Stimulated activated CD8-positive, alpha-beta memory T cell treated with anti-CD3 and anti-CD28 coated beads, Interleukin-15, amount 100 ng/mL, for 24 hours (primary cell): Measurements from ENCODE around the gene TRAPPC3.

Source experiments
- DNase-seq: peaks from one replicate; pipeline ENCODE4 v3.0.0-alpha.2; 2020; ENCODE audit warnings: low read depth

TRAPPC3 gene

DNA sequence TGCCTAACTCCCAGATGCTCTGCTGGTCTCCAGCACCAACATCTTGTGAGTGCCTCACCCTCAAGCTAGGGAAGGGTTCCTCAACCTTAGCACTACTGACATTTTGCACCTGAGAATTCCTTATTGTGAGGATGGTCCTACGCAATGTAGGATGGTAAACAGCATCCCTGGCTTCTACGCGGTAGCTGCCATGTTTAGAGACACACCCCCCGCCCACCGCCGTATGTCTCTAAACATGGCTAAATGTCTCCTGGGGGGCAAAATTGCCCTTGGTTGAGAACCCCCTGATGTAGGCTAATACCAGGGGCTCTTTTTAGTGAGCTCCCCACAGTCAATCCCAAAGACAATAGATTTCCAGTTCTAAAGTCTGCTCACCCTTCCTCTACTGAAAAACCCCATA, 4.2 kb upstream of the TRAPPC3 start:
- DNase-seq: no peak

DNA sequence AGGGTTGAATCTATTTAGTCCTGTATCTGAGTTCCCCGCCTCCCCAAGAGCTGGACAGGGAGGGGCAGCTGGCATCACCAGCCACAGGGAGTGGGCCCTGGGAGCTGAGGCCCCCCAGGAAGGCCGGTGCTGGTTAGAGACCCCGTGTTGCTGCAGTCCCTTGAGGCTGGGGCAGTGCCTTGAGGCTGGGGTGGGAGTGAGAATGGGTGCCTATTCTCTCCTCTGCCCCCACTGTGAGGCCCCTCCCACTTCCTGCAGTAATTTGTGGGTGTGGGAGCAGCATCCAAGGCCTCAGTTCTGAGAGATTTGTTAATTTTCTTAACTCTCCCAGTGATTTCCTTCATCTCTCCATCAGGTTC, 2.5 kb upstream of the TRAPPC3 start:
- DNase-seq: no peak

DNA sequence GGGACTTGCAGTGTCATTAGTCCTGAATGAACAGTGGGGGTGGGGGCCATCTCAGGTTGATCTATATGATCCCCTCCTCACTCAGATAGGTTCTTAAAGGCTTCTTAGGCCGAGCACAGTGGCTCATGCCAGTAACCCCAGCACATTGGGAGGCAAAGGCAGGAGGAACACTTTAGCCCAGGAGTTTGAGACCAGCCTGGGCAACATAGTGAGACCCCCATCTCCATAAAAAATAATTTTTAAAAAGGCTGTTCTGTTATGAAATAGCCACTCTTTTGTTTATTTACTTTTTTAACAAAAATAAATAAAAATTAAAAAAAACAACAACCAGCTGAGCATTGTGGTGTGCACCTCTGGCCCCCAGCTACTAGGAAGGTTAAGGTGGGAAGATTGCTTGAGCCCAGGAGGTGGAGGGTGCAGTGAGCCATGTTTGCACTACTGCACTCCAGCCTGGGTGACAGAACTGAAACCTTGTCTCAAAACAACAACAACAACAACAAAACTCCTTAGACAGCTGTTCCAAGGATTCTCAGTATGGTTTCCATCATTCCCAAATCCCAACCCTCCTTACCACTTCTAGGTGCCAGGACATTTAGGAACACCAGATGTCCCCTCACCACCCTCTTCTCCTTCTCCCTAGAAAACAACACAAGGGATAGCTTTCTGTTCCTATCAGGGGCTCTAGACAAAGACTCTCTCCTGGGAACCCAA, 2.0 kb upstream of the TRAPPC3 start:
- no peak for DNase-seq

DNA sequence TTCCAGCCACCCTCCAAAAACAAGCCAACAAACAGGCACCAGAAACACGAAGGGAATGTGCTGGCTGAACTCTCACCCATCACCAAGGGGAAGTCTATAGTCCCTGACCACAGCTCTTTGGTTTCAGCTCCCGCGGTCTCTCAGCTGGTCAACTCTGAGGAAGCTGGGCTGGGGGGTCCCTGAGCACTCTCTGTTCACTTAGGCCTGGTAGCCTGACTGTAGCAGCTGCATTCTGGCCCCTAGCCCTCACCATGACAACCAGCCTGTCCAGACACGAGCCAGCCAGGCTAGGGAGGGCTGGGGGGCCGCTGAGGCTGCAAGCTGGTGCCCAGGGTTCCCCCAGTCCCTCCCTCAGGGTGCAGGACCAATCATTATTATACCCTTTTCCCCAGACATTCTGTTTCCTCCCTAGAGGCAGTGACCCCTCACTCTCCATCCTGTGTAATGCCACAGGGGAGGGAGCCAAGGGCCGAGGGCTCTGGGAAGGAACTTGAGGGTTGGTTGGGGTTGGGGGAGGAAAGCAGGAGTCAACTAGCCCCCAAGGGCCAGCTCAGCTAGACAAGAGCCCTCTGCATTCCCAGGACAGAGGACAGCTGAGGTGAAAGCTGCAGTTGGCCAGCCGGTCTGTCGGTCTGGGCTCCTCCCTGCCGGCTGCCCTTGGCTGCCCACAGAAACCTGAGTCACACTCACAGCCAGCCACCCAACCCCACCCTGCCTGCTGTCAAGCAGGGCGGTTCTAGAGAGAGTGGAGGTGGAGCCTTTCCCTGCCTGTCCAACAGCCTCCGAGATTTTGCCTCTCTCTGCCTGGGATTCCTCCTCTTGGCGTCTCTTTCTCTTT, 1.2 kb upstream of the TRAPPC3 start:
- DNase-seq: no peak

DNA sequence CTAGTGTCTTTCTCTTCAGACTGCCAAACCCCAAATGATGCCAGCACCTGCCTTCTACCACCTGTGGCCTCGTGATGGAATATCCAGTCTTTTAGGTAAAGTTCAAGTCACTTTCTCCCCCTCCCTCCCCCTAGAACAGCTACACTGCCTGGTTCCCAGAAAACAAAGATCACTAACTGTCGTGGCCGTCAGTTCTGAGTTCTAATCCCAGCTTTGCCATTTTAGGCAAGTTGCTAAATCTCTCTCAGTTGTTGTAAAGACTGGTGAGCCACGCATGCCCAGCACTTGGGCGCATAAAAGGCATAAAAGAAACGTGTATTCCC, 648 bp upstream of the TRAPPC3 start:
- no peak for DNase-seq

DNA sequence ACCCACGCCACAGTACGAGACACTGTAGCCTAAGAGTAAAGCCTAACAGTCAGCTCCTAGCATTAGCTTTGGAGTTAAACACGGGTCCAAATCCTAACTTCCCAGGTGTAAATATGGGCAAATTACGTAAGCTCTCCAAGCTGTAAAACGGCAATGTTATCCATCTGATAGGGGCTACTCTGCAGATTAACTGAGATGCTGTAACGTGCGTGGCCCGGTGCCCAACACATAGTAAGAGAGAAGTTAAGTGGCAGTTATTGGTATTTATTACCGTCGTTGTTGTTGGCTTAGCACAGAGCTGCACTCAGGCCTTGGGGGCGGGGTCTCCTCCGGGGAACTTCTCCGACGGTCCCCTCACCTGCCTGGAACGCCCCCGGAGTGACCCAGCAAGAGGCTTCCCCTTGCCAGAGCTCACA, 457 bp downstream of the TRAPPC3 start:
- DNase-seq: no peak

DNA sequence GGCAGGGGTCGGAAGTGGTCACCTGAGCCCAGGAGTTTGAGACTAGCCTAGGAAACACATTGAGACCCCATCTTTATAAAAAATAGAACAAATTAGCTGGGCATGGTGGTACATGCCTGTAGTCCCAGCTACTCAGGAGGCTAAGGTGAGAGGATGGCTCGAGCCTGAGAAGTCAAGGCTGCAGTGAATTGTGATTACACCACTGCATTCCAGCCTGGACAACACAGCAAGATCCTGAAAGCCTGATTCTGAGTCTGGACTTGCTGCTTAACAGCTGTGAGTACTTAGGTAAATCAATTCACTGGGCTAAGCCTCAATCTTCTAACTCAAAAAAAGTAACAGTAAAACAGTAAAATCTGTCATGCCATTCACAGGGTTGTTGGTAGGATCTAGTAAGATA, 4.9 kb downstream of the TRAPPC3 start:
- DNase-seq: no peak

DNA sequence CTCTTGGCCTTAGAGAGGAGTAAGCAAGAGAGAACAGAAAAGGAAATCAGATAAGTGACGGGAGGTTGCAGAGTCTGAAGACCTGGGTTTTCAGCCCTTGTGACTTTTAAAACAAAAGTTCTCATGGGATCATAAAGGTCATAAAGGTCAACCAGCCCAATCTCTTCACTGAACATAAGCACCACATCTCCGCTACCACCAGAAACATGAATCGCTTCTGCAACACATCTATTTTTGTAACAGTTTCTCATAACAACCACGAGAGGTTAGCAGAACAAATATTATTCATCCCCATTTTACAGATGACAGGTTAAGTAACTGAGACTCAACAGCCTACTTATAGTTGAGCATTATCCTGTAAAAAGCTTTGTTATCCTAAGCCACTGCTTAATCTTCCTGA, 5.9 kb downstream of the TRAPPC3 start:
- no peak for DNase-seq

DNA sequence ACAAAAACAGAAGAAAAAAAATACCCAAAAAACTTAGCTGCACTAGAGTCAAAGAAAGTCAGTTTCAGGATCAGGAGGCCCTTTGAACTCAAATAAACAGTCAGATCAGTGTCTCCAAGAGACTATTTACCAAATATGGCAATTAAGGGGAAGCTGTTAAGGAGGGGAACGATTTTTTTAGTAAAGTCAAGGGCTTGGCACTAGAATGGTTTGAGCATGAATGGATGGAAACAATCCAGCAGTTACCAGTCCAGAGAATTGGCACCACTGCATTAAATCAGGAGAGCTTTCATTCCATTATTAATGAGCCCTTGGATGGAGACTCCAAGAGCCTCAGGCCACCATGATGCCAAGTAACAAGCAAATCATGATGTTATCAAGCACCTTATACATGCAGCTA, 7.2 kb downstream of the TRAPPC3 start:
- no peak for DNase-seq

DNA sequence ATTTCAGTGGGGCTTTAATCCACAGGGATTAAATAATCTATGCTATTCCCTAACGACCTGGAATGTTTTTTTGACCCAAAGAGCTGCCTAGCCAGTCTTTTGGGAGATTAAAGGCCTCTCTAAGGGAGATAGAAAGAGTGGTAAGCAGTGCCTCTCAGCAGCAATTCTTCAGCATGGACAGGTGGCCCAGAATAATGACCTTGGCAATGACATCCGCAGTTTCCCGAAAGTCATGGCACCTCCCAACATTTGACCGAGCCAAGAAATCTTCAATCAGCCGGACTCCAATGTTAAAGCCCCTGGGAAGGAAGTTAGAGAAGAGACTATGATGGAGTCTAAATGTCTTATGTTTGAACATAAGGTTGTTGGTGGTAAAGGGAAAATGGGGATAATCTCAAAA, 9.8 kb downstream of the TRAPPC3 start:
- DNase-seq: no peak

DNA sequence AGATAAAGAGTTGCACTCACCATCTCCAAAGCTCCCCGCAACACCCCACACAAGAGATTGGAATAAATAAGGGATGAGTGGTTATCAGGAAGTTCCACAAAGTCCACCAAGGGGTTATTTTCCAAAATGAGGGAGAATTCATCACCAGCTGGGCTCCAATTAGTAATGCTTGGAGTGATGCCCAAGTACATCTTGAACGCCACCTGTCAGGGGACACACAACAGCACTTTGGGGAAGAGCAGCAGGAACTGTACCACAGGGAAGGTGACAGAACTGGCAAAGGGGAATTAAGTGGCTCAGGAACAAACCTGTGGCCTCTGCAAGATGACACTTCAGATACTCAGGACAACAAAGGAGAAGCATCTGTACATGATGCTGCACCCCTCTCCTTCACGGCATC, 11.5 kb downstream of the TRAPPC3 start:
- DNase-seq: no peak

DNA sequence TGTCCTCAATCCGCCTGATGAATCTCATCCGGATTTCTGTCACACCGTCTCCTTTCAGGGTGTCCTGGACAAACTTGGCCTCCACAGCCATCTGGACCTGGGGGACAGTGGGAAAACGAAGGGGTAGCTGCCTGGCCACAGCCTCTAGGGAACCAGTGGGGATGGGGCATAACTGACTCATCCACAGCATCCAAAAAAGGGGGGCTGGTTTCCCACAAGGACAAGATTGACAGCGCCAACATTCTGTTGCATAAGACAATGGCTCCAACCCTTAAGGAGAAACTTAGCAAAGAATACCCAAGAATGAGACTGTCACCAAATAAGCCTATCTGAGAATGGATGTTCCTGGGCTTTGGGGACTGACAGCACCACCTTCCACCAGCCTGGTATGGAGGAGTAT, 12.1 kb downstream of the TRAPPC3 start:
- no peak for DNase-seq

DNA sequence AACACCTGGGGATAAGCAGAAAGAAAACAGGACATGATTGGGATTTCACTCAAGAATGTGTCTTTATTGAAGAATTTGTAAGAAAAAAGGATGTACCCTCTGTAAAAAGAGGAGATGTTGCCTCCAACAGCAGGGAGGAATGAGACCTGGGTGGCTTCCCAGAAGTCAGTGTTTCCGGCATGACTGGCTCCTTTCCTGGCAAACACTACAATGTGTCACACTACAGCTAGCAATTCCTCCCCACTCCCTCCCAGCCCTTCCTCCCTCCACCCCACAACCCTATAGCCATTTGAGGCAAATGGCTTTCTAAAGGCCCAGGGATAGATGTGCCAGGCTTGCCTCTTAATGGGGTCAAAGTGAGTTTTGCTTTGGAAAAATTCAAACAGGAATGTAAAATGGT, 12.8 kb downstream of the TRAPPC3 start:
- no peak for DNase-seq

DNA sequence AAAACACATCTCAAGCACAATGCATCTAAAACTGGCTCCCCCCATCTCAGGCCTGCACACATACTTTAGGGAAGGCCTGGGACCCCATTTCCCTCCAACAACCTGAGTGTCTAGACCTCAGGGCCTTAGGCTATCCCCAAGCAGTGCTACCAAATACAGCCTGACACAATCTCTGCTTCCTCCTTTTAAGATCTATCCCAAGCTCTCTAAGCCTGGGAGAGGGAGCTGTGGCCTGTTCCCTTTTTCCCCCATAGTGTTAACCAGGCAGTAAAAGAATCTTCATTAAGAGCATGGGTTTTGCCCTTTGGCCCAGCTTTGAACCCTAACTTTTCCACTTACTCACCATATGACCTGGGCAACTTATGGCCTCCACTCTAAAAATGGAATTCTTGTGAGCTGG, 13.5 kb downstream of the TRAPPC3 start:
- no peak for DNase-seq

DNA sequence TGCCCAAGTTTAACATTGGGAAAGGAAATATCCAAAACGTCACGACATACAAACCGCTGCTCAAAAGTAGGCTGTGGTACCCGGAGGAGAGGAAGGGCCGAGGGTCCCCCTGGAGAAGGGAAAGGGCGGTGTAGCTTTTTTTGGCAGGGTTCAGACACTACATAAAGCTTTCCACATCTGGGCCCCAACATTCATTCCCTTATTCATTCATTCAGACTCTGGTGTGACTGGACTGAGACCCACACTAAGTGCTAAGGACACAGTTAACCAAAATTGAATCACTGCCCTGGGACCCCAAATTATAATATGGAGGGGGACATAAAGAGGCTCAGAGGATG, 14.0 kb downstream of the TRAPPC3 start:
- no peak for DNase-seq

DNA sequence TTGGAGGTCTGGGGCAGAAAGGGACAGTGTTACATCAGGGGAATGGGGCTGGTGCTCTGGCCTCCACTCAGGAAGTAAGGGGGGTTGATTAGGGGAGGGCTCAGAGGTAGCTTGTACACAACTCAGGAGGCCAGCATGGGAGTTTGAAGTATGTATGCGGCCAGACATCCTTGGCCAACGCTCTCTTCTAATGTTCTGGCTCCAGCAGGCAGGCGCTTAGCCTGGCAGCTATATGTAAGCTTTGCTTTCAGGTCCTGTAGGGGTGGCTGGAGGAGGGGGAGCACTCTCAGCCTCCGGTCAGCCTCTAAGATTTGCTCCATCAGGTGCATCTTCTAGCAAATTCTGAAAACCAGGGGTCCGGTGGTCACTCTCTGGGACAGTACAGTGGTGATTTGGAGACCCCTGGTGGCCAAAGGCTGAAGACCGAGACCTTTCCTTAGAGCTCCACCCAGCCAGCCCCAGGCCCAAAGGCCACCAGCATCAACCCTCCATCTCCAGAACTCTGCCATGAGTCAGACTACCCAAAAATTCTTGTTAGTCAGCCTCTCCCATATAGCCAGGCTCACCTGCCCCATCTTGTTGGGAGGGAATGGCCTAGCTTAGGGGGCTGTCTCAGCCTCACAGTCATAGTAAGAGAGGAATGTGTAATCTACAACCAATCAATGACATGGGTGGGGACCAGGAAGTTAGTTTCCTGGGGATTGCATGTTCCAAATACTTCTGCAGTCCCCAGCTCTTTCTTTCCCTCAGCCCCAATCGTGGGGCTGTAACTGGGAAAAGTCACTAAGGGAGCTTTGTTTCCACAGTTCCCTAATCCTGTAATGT, 14.6 kb downstream of the TRAPPC3 start:
- DNase-seq: no peak

DNA sequence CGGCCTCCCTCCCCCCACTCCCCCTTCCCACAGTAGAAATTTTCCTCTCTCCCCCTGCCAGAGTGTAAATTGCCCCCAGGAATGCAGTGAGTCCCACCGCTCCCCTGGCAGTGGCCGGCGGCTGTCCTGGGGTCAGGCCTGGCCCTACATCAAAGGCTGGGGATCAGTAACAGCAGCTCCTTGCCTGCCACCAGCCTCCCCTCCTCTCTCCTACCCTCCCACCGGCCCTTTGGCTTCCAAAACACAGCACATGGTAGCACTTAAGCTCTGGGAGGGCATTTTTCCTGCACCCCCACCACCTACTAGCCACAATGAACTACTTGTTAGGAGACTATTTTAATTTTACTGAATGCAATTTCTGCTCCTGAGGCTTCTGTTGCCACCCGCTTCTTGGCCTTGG, 15.3 kb downstream of the TRAPPC3 start:
- DNase-seq: no peak

DNA sequence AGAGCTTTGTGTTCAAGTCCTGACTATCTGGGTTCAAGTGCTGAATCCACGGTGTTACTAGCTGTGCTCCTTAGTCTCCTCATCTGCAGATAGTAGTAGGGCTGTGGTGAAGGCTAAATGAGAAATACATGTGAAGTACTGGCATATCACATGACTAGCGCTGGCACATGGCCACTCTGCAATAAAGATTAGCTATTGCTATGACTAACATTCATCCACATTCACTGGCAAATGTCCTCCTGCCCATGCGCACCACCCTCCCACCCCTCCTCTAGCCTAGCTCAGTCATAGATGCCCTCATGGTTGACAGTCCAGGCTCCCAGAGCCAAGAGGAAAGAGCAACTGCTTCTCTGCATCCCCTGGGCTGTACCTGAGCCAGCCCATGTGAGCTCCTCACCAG, 15.8 kb downstream of the TRAPPC3 start:
- DNase-seq: no peak

DNA sequence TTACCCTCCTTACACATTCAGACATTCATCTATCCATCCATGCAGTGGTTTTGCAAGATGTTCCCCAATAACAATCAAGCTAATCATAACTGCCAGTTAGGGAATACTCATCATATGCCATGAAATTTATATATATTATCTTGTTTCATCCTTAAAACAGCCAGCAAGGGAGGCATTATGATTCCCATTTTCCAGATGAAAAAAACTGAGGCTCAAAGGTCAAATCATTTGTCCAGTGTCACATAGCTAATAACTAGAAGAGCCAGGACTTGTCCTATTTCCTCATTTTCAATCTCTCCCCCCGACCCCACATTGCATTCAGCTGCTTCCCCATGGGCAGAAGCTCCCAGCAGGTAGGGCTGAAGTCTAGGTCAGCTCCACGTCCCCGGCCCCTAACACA, 17.3 kb downstream of the TRAPPC3 start:
- no peak for DNase-seq

DNA sequence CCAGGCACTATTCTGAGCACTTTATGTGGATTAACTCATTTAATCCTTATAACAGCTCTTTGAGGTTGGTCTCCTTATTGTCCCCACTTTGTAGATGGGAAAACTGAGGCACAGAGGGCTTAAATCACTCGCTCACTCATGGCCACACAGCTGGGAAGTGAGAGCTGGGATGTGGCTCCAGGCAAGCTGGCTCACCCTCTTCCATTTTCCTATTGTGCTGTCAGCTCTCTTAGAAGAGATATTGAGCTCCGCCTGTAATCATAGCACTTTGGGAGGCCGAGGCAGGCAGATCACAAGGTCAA, 20.4 kb downstream of the TRAPPC3 start:
- no peak for DNase-seq

DNA sequence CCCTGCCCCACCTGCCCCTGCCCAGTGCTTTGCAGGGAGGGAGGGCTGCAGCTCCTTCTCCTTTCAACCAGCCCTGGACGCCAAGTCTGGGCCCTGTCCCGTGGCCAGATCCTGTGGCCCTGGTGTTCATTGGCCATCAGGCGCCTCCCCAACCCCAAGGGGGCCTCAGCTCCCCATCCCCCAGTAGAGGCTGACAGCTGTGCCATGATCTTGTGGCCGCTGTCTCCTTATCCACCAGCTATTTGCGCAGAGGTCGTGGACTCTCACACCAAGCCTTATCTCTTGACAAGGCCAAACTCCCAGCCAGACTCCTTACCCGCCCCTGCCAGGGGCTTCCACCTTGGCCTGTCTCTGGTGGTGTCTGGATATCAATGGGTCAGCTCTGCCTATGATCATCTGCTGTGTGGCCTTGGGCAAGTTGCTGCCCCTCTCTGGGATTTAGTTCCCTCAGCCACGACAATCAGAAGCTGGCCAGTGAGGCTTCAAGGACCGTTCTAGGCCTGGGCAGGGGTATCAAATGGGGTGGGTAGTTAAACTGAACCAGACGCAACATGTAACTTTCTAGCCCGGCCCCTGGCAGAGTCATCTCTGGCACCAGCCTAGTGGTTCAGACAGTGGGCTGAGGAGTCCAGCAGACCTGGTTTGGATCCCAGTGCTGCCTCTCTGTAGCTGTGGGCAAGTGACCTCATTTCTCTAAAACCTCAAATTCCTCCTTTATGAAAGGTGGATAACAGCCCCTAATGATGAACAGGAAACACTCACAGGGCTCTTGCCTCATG, 21.0 kb downstream of the TRAPPC3 start:
- DNase-seq: no peak

DNA sequence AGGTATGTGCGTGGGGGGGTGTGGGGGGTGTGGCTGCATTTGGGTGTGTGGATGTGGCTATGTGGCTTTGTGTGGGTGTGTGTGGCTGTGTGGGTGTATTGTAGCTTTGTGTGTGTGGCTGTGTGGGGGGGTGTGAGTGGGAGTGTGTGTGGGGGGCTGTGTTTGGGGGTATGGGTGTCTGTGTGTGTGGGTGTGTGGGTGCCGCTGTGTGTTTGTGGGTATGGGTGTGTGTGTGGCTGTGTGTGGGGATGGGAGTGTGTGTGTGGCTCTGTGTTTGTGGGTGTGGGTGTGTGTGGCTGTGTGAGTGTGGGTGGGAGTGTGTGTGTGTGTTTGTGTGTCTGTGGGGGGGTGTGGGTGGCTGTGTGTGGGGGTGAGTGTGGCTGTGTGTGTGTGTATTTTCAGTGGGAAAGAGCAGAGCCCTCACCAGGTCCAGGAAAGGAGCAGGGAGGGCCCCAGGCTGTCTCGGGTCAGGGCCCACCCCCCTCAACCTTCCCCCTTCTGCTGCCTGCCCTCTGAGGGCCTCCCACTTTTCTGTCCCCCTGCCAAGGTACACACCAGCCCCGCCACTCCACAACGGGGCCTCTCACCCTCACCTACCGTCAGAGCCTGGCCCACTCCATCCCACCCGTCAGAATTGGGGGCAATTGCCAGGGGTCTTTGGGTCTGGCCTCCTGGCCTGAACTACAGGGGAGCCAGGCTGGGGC, 22.3 kb downstream of the TRAPPC3 start:
- DNase-seq: no peak
